Uterus (tissue), 4 donors: ENCODE measurements around the gene BAG3. TPM values are rescaled to one million over a fixed set of nuclear protein-coding genes. Genes with fewer than 3 reads are reported as not detected.
A peak's percentile ranks its signal among the peaks of the same experiment; 100 is the strongest.
"Not testable (repeated sequence)": the region's sequence is repeated elsewhere in the genome, so short reads cannot be mapped to it uniquely, and the experiment has no call there.

Experiments
- DNase-seq, 2 donors: peaks; one replicate each; pipeline ENCODE4 v3.0.0-alpha.2; 2019 to 2020
- H3K27ac ChIP-seq, 2 donors: fragments of 200-600 bp; sonication (generic); 1 replicate in 1 of 2; 2 replicates in 1 of 2; pipeline ENCODE4 v1.5.1; 2016 to 2018
- H3K27me3 ChIP-seq, 2 donors: fragments of 200-600 bp; sonication (generic); one replicate each; pipeline ENCODE4 v1.5.1; 2018 to 2019; ENCODE audit warnings: control low read depth in 1 of 2
- H3K36me3 ChIP-seq, 2 donors: fragments of 200-600 bp; sonication (generic); one replicate each; pipeline ENCODE4 v1.5.1; 2019; ENCODE audit warnings: control low read depth in 1 of 2
- H3K4me1 ChIP-seq, 2 donors: fragments of 200-600 bp; sonication (generic); one replicate each; pipeline ENCODE4 v1.5.1; 2018 to 2019; ENCODE audit warnings: control low read depth in 1 of 2
- H3K4me3 ChIP-seq, 2 donors: fragments of 200-600 bp; sonication (generic); 1 replicate in 1 of 2; 2 replicates in 1 of 2; pipeline ENCODE4 v1.5.1; 2018 to 2019; ENCODE audit warnings: mild to moderate bottlenecking in 1 of 2
- H3K9me3 ChIP-seq, 2 donors: fragments of 200-600 bp; sonication (generic); one replicate each; pipeline ENCODE4 v1.5.1; 2019; ENCODE audit warnings: control low read depth in 1 of 2
- POLR2A ChIP-seq, 2 donors: fragments of 450-650 bp; IDR thresholded peaks; one replicate each; pipeline ENCODE4 v1.6.1; 2016; ENCODE audit warnings: antibody characterized with exemption in 2 of 2, mild to moderate bottlenecking in 1 of 2, moderate library complexity in 1 of 2
- intact Hi-C: fragments of 100-400 bp; cut with DNase I; formaldehyde crosslinking; loops from one replicate; pipeline ENCODE4 v1.15.1; 2023; ENCODE audit warnings: low total_unique reads
- total RNA-seq, 4 donors: library from RNA; depleted of rRNA in 3 of 4; stranded (reverse); fragments of >200 nt in 3 of 4; gene quantifications; one replicate each; pipeline versions ENCODE4 v1.1.0 to v1.2.4, GENCODE V29; 2014 to 2023
- TF ChIP-seq, protein P1 (sequence below), 4 experiments: fragments of 200-600 bp in 2 of 4; fragments of 450-650 bp in 2 of 4; sonication (generic) in 2 of 4; IDR thresholded peaks; one replicate each; pipeline ENCODE4 v1.5.1; 2016 to 2019; ENCODE audit warnings: antibody characterized with exemption in 4 of 4, mild to moderate bottlenecking in 2 of 4, moderate library complexity in 1 of 4
- donor health status: DM: yes; HTN: yes; CAD: no.

Gene BAG3
- total RNA-seq, 4 donors from 2014 or later, result 6.6 to 44.1 (median 22.4) TPM

DNA sequence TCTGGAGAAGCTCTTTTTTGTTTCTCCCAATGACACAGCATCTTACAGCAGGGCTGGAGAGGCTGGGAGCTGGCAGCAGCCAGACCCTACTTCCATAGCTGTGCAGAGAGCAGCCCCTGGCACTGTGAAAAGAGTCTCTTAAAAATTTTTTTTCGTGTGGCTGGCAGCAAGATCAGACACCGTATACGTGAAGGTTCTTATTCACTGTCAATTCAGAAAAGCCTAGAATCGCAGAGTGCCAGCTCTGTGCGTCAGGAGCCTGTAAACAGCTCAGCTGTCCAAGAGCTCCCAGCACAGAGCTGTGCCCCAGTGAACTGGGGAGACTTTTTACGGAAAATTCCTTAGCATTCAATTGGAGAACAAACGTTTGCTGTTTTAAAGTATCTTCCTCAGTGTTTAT lies 6.5 kb downstream of the BAG3 start:
- DNase-seq, result no peak
- intact Hi-C loops, result no loop called here
- no peaks in the 10 kb centered on the region for H3K9me3 ChIP-seq
- H3K4me1 ChIP-seq, result peaks cover 9 to 24% of the 10 kb centered on the region in 2 donors
- H3K27me3 ChIP-seq, result no peaks in the 10 kb centered on the region
- TF ChIP-seq, protein P1, sequence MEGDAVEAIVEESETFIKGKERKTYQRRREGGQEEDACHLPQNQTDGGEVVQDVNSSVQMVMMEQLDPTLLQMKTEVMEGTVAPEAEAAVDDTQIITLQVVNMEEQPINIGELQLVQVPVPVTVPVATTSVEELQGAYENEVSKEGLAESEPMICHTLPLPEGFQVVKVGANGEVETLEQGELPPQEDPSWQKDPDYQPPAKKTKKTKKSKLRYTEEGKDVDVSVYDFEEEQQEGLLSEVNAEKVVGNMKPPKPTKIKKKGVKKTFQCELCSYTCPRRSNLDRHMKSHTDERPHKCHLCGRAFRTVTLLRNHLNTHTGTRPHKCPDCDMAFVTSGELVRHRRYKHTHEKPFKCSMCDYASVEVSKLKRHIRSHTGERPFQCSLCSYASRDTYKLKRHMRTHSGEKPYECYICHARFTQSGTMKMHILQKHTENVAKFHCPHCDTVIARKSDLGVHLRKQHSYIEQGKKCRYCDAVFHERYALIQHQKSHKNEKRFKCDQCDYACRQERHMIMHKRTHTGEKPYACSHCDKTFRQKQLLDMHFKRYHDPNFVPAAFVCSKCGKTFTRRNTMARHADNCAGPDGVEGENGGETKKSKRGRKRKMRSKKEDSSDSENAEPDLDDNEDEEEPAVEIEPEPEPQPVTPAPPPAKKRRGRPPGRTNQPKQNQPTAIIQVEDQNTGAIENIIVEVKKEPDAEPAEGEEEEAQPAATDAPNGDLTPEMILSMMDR (IDR thresholded peaks at IDR 0.05), result no peak
- TF ChIP-seq POLR2A (IDR thresholded peaks at IDR 0.05), result no peak
- peak overlapping the region; percentile 77 to 99 for H3K27ac ChIP-seq
- H3K36me3 ChIP-seq, result no peaks in the 10 kb centered on the region
- no peak overlapping the region for H3K4me3 ChIP-seq

DNA sequence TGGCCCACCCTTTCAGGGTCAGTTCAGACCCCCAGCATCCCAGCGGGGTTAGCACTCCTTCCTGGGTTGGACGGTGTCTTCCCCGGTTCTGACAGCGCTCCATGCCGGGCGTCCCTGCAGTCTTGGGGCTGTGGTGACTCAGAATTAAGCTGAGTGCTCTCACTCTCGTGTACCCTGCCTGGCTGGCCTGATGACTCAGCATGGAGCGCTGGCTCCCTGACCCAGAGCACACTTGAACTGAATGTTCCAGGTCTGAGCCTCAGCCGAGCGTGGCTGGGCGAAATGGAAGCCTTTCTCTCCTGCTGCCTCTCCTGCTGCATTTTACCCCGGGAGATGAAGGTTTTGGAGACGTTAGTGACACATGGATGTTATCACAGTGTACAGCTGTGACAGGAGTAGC lies 7.1 kb downstream of the BAG3 start:
- Histone ChIP-seq H3K27ac (peak overlapping the region; percentile 77 to 99), H3K36me3 (no peaks in the 10 kb centered on the region), H3K4me3 (peak overlapping the region in 1 of 2 donors; percentile 5), H3K9me3 (no peaks in the 10 kb centered on the region), H3K27me3 (no peaks in the 10 kb centered on the region), H3K4me1 (peaks cover 5 to 26% of the 10 kb centered on the region in 2 donors)
- DNase-seq, result peak; percentile 82 to 86
- TF ChIP-seq, protein P1 (IDR thresholded peaks at IDR 0.05), result no peak
- TF ChIP-seq POLR2A (IDR thresholded peaks at IDR 0.05), result peak in 1 of 2 donors; percentile 15
- intact Hi-C loops, result no loop called here

DNA sequence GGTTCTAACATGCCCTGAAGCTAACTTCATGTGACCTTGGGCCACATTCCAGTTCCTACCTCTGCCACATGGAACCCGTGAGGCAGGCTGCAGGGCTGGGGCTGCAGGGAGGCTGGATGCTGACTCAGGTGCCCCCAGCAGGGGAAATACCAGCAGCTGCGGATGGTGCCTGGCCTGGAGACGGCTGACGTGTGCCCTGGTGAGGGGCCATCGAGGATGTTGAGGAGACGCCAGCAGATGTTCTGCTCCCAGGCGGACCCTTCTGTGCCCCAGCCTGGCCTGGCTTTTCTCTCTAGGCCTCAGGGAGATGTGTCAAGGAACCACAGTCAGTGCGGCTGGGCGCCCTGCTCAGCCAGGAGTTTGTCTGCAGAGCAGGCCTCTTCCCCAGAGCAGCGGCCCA lies 8.8 kb downstream of the BAG3 start:
- Histone ChIP-seq H3K36me3 (no peaks in the 10 kb centered on the region), H3K27me3 (no peaks in the 10 kb centered on the region), H3K9me3 (no peaks in the 10 kb centered on the region), H3K4me3 (no peak overlapping the region), H3K4me1 (peaks cover 0 to 21% of the 10 kb centered on the region in 2 donors), H3K27ac (peak overlapping the region; percentile 16 to 99)
- no peak for DNase-seq
- TF ChIP-seq, protein P1 (IDR thresholded peaks at IDR 0.05), result no peak
- TF ChIP-seq POLR2A (IDR thresholded peaks at IDR 0.05), result no peak
- intact Hi-C loops, result no loop called here

DNA sequence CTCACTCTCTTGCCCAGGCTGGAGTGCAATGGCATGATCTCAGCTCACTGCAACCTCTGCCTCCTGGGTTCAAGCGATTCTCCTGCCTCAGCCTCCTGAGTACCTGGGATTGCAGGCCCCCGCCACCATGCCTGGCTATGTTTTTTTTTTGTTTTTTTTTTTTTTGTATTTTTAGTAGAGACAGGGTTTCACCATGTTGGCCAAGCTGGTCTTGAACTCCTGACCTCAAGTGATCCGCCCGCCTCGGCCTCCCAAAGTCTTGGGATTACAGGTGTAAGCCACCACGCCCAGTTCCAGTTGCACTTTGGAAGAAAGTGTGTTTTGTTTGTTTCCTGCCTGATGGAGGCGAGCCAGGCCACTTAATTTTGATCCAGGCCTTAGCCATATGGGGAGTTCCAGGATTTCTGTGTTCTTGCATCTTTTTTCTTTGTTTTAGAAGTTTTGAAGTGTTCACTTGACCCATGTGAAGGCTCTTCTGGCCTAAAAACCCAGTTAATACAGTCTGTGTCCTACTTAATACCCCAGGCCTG lies 11.0 kb downstream of the BAG3 start:
- intact Hi-C loops, H3K4me3 ChIP-seq, H3K9me3 ChIP-seq, H3K27me3 ChIP-seq, H3K36me3 ChIP-seq, DNase-seq, H3K27ac ChIP-seq: not testable (repeated sequence)
- H3K4me1 ChIP-seq, result peaks cover 0 to 28% of the 10 kb centered on the region in 2 donors

DNA sequence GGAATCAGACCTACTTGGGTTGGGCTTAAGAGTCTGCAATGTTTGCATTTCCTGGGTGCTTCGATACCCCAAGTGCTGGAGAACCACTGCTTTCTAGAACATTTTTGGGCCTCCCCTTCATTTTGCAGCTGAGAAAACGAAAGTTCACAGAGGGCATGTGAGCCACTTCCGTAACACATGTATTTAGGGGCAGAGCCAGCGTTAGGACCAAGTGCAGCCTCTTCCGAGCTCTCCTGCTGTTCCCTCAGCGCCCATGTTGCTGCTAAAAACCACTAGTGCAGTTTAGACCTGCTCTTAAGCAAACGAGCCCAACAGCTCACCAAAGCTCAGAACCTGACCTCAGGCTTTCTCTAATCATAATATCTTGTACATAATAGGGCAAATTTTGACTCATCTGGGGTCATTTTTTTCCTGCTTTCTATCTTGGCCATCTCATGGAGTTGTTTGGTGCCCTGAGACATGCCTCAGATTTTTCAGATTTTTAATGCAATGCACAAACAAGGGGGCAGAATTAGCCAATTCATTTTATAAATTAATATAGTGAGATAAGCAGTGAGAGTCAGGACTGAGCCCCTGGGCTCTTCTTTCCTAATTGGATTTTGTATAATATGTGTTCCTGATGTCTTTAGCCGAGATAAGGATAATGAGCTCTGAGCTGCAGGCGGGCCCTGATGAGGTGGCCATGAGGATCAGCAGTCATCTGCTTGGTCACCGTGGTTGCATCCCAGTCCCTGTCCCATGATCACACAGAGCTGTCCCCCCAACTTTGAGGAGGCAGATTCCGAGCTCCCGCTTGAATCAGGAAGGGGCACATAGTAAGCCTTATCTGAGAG lies 12.9 kb downstream of the BAG3 start:
- no peaks in the 10 kb centered on the region for H3K36me3 ChIP-seq
- no peaks in the 10 kb centered on the region for H3K9me3 ChIP-seq
- peak overlapping the region in 1 of 2 donors; percentile 41 for H3K27ac ChIP-seq
- H3K27me3 ChIP-seq, result no peaks in the 10 kb centered on the region
- intact Hi-C loops, result no loop called here
- H3K4me1 ChIP-seq, result peaks cover 0 to 22% of the 10 kb centered on the region in 2 donors
- TF ChIP-seq POLR2A (IDR thresholded peaks at IDR 0.05), result no peak
- TF ChIP-seq, protein P1 (IDR thresholded peaks at IDR 0.05), result no peak
- DNase-seq, result no peak
- no peak overlapping the region for H3K4me3 ChIP-seq
